RWPE1 (cell line): Measurements from ENCODE around the gene DNAJC22.

Experiments used
- CTCF ChIA-PET: fragments of 350-600 bp; sonication (Branson Sonifier 250); formaldehyde crosslinking; extraction: SDS; loops from one replicate; lab custom pipeline; 2021; lab: Yijun Ruan, JAX
- POLR2A ChIA-PET: fragments of 400-600 bp; formaldehyde crosslinking; extraction: SDS; loops from one replicate; lab custom pipeline; 2020; ENCODE audit warnings: antibody characterized with exemption; ENCODE audit not compliant: low non-redundant PET; lab: Yijun Ruan, JAX
- DNase-seq: peaks from one replicate; pipeline ENCODE4 v3.0.0; 2012; ENCODE audit warnings: low spot score
- H3K27ac ChIP-seq: fragments of 450-650 bp; 2 replicates; pipeline ENCODE4 v1.5.1; 2017
- TF ChIP-seq, protein P1 (sequence below): fragments of 450-650 bp; conservative IDR thresholded peaks from 2 replicates; pipeline ENCODE4 v1.5.1; 2017; ENCODE audit warnings: low read depth, mild to moderate bottlenecking

Gene DNAJC22

DNA sequence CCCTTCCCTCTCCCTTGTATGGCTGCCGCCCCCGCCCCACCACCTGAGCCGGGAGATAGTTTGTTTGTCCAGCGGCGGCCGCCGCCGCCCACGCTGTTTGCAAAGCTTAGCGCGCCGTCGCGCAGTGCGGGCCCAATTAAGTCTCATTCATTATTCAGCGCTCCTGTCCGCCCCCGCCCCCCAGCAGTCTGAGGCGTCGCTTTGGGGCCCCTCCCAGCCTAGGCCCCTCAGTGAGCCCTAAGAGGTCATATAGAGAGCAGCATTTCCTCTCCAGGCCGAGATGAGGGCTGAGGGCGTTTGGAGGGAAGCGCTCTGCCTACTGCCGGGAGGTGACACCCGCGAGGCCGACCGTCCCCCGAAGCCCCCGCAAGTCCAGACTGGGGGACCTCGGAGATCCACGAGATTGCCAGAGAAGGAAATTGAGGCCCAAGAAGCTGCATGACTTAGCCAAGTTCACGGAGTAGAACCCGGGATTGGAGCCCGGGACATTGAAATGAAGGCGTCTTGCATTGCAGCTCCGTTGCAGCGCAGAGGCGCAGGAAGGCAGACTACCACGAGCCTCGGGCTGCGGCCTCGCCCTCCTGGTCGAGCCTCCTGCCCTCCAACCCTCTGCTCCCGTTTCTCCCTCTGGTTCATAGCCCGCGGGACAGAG is at the start of gene DNAJC22:
Gene DNAJC22, plus strand, starts transcription at position 230 of the 652 bp plus-strand sequence. CDS start 1,985 bp downstream, outside the sequence.
- ChIA-PET CTCF (interaction anchor here (0.5 to 3.7 kb wide), 25 partner anchors 7 to 901 kb away, joined by 3 to 31 read pairs (median 4); partner anchors contain the start of gene PRPH), POLR2A (no interaction called here)
- no peak for DNase-seq
- H3K27ac ChIP-seq = no peak within 1 kb of the TSS; the same call in 1 of the 2 replicates
- TF ChIP-seq, protein P1, sequence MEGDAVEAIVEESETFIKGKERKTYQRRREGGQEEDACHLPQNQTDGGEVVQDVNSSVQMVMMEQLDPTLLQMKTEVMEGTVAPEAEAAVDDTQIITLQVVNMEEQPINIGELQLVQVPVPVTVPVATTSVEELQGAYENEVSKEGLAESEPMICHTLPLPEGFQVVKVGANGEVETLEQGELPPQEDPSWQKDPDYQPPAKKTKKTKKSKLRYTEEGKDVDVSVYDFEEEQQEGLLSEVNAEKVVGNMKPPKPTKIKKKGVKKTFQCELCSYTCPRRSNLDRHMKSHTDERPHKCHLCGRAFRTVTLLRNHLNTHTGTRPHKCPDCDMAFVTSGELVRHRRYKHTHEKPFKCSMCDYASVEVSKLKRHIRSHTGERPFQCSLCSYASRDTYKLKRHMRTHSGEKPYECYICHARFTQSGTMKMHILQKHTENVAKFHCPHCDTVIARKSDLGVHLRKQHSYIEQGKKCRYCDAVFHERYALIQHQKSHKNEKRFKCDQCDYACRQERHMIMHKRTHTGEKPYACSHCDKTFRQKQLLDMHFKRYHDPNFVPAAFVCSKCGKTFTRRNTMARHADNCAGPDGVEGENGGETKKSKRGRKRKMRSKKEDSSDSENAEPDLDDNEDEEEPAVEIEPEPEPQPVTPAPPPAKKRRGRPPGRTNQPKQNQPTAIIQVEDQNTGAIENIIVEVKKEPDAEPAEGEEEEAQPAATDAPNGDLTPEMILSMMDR = no peak

DNA sequence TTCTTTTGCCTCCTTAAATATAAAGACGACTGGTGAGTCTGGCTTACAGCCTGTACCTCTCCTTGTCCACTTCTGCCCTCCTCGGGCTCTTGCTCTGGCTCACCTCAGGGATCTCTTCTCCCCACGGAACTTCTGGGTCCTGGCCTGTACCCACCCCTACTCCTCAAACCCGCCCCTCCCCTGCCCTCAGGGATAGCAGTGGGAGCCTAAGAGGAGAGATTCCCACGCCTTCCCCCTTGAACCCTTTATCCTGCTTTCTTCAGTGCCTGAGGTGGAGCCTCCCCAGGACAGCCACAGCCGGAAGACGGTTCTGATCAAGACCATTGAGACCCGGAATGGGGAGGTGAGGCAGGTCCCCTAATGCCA is 49.0 kb upstream of the DNAJC22 start:
- ChIA-PET POLR2A (no interaction called here), CTCF (interaction anchor here (0.6 to 2.0 kb wide), 11 partner anchors 8 to 412 kb away, joined by 3 to 15 read pairs (median 4); partner anchors contain the start of gene TROAP)

DNA sequence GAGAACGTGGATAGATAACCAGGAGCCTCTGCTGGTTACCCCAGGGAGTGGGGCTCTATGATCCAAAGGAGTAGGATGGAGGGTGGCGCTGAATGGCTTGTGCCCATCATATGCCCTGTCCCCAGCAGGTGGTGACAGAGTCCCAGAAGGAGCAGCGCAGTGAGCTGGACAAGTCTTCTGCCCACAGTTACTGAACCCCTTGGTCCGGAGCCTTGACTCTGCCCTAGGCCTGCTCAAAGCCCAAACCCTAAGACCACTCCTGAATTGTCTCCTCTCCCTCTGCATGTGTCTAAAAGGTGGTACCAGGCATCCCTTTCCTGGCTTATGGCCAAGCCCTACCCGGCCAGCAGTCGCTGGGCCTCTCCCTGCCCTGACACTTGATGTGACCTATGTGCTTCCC is 48.5 kb upstream of the DNAJC22 start:
- TF ChIP-seq, protein P1 = no peak
- no peak overlapping the region for H3K27ac ChIP-seq
- no peak for DNase-seq
- ChIA-PET POLR2A (no interaction called here), CTCF (interaction anchor here (0.6 to 1.1 kb wide), 2 partner anchors 10 to 187 kb away, joined by 3 read pairs; no protein-coding TSS in a partner anchor)

More for the DNA sequence above, 49.0 kb upstream of the DNAJC22 start:
- peak overlapping the region; percentile 21; the same call in 1 of the 2 replicates for H3K27ac ChIP-seq
- DNase-seq = no peak
- TF ChIP-seq, protein P1 = no peak

DNA sequence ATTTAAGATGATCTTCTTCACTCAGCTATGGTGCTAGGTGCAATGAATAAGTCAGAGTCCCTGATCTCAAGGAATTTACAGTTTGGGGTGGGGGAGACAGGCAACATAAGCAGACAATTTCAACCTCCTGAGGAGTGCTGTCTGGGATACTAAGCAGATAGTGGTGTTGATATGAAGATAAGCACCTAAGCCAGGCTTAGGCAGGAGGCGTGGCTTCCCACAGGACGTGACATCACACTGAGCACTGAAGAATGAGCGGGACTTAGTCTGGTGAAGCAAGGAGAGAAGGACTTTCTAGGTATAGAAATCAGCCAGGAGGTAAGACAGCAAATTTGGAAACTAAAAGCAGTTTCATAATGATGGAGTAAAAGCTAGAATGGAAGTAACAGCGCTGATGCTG is 44.9 kb upstream of the DNAJC22 start:
- TF ChIP-seq, protein P1 = no peak
- CTCF ChIA-PET = no interaction called here
- no peak for DNase-seq
- POLR2A ChIA-PET = no interaction called here
- no peak overlapping the region for H3K27ac ChIP-seq

DNA sequence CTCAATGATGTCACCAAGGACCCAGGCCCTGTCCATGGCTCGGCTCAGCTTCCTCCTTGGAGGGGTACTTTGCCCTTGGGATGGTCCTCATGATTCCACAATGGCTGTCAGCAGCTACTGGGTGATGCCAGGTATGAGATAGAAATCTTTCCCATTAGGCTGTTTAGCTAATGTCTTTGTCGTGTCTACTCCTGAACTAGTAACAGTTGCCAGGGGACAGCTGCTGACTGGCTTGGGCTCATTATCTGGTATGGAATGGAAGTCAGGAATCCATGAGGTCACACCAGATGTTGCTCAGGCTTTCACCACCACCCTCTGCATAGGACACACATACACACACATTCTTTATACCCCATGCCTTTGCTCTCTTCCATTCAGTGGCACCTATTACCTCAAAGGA is 42.5 kb upstream of the DNAJC22 start:
- ChIA-PET POLR2A (no interaction called here), CTCF (interaction anchor here (0.9 to 1.1 kb wide), 2 partner anchors 15 to 54 kb away, joined by 3 to 4 read pairs; no protein-coding TSS in a partner anchor)
- no peak for DNase-seq
- TF ChIP-seq, protein P1 = no peak
- no peak overlapping the region for H3K27ac ChIP-seq

DNA sequence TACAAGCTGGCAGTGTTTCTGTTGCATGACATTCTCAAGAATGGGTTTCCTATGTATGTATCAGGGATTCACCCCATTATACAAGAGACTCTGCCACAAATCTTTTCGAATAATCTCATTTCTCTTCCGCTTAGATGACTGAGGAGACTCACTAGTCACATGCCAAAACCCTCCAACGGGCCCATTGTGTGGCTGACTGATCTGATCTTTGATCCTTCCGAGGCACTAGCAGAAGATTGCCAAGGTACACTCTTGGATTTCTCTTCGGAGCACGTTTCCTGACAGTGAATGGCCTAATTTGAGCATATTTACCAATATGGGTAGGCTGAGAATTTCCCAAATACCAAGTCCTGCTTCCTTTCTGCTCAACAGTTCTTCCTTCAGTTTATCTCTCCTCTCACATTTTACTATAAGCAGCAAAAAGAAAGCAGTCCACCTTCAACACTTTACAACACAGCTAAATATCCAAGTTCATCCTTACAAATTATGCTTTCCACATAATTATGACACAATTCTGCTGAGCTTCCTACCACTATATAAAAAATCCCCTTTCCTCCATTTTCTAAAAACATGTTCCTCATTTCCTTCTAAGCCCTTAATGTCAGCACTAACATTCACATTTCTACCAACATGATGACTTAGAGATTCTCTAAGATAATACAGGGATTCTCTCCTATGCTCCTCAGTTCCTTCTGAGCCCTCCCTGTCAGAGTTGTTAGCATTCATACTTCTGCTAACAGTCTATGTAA is 40.8 kb upstream of the DNAJC22 start:
- TF ChIP-seq, protein P1 = no peak
- no peak overlapping the region for H3K27ac ChIP-seq
- no peak for DNase-seq
- ChIA-PET CTCF (interaction anchor here (0.6 to 1.2 kb wide), 3 partner anchors 9 to 29 kb away, joined by 3 to 5 read pairs (median 4); partner anchors contain the start of gene PRPH), POLR2A (interaction anchor here (0.6 to 0.8 kb wide), 2 partner anchors 16 to 17 kb away, joined by 3 to 4 read pairs; partner anchors contain the start of gene TROAP)
